Trophoblast cell (in vitro differentiated cells and primary cell): ENCODE results near the gene TMEM82.

ENCODE experiments used
- DNase-seq, 2 donors: peaks; one replicate each; pipeline ENCODE4 v3.0.0-alpha.2; 2016
- H2AFZ ChIP-seq: 2 replicates; pipeline ENCODE4 v1.6.1; 2013; ENCODE audit warnings: low read length, moderate library complexity, mild to moderate bottlenecking; ENCODE audit not compliant: insufficient read depth, poor library complexity
- H2AK5ac ChIP-seq: 2 replicates; pipeline ENCODE4 v1.6.1; 2013; ENCODE audit warnings: mild to moderate bottlenecking, low read length
- H2BK120ac ChIP-seq: 2 replicates; pipeline ENCODE4 v1.6.1; 2013; ENCODE audit warnings: low read length, mild to moderate bottlenecking, moderate library complexity; ENCODE audit not compliant: insufficient read depth, poor library complexity
- H2BK12ac ChIP-seq: 2 replicates; pipeline ENCODE4 v1.6.1; 2013; ENCODE audit warnings: mild to moderate bottlenecking, low read length, moderate library complexity
- H2BK5ac ChIP-seq: 2 replicates; pipeline ENCODE4 v1.6.1; 2013; ENCODE audit warnings: low read length, low read depth, moderate library complexity, mild to moderate bottlenecking; ENCODE audit not compliant: poor library complexity
- H3K14ac ChIP-seq: 2 replicates; pipeline ENCODE4 v1.6.1; 2013; ENCODE audit warnings: mild to moderate bottlenecking, low read length
- H3K18ac ChIP-seq: 2 replicates; pipeline ENCODE4 v1.6.1; 2013; ENCODE audit warnings: mild to moderate bottlenecking, low read length
- H3K23ac ChIP-seq: 2 replicates; pipeline ENCODE4 v1.6.1; 2013; ENCODE audit warnings: low read length
- H3K27ac ChIP-seq: 2 replicates; pipeline ENCODE4 v1.5.1; 2013; ENCODE audit warnings: low read depth, mild to moderate bottlenecking, inconsistent platforms, low read length, moderate library complexity
- H3K27me3 ChIP-seq: 2 replicates; pipeline ENCODE4 v1.6.1; 2013; ENCODE audit warnings: inconsistent platforms, mild to moderate bottlenecking, low read length, moderate library complexity; ENCODE audit not compliant: insufficient read depth
- H3K36me3 ChIP-seq, 2 experiments: 1 replicate in 1 of 2; 2 replicates in 1 of 2; pipeline ENCODE4 v1.6.1; 2013; ENCODE audit warnings: low read length in 2 of 2, mild to moderate bottlenecking in 2 of 2, moderate library complexity in 1 of 2; ENCODE audit not compliant: insufficient read depth in 2 of 2, control insufficient read depth in 1 of 2
- H3K4ac ChIP-seq: 2 replicates; pipeline ENCODE4 v1.6.1; 2013; ENCODE audit warnings: low read depth, mild to moderate bottlenecking, low read length, moderate library complexity
- H3K4me1 ChIP-seq, 2 experiments: 1 replicate in 1 of 2; 2 replicates in 1 of 2; pipeline ENCODE4 v1.6.1; 2013; ENCODE audit warnings: low read length in 2 of 2, mild to moderate bottlenecking in 2 of 2, moderate library complexity in 1 of 2; ENCODE audit not compliant: insufficient read depth in 2 of 2, control insufficient read depth in 1 of 2
- H3K4me2 ChIP-seq: 2 replicates; pipeline ENCODE4 v1.6.1; 2013; ENCODE audit warnings: inconsistent platforms, mild to moderate bottlenecking, low read length, moderate library complexity
- H3K4me3 ChIP-seq: 2 replicates; pipeline ENCODE4 v1.5.1; 2013; ENCODE audit warnings: mild to moderate bottlenecking, low read depth, low read length, inconsistent platforms
- H3K79me1 ChIP-seq: one replicate; pipeline ENCODE4 v1.6.1; 2013; ENCODE audit warnings: low read length
- H3K79me2 ChIP-seq: 2 replicates; pipeline ENCODE4 v1.6.1; 2013; ENCODE audit warnings: low read length, mild to moderate bottlenecking; ENCODE audit not compliant: control insufficient read depth, insufficient read depth, poor library complexity
- H3K9ac ChIP-seq: 2 replicates; pipeline ENCODE4 v1.6.1; 2013; ENCODE audit warnings: mild to moderate bottlenecking, low read length
- H3K9me3 ChIP-seq: 2 replicates; pipeline ENCODE4 v1.6.1; 2013; ENCODE audit warnings: low read depth, mild to moderate bottlenecking, control low read depth, inconsistent platforms, low read length; ENCODE audit not compliant: insufficient read depth
- H4K12ac ChIP-seq: 2 replicates; pipeline ENCODE4 v1.6.1; 2013; ENCODE audit warnings: low read depth, mild to moderate bottlenecking, low read length, moderate library complexity
- H4K8ac ChIP-seq: 2 replicates; pipeline ENCODE4 v1.6.1; 2013; ENCODE audit warnings: low read depth, mild to moderate bottlenecking, low read length, moderate library complexity
- H4K91ac ChIP-seq: one replicate; pipeline ENCODE4 v1.6.1; 2013; ENCODE audit warnings: low read depth, mild to moderate bottlenecking, low read length, moderate library complexity
- WGBS: extraction: QIAGEN DNeasy Blood & Tissue Kit; methylation state at CpG from one replicate; pipeline ENCODE4 v1.1.7; 2013; ENCODE audit warnings: missing lambda C conversion rate; ENCODE audit not compliant: insufficient read length, insufficient coverage; ENCODE audit errors: extremely low coverage; 5-methylcytosine and 5-hydroxymethylcytosine counted together

The TMEM82 gene

GRCh38 chr1:15756143-15757015, 14.1 kb downstream of the TMEM82 start:
- Histone ChIP-seq H2BK120ac (no peak overlapping the region), H3K79me1 (peaks cover 28% of the 10 kb centered on the region), H2BK12ac (peak overlapping the region; percentile 19), H3K27me3 (no peaks in the 10 kb centered on the region), H3K79me2 (peaks cover 21% of the 10 kb centered on the region), H3K23ac (no peak overlapping the region), H3K36me3 (no peaks in the 10 kb centered on the region), H4K91ac (no peak overlapping the region), H3K4ac (no peak overlapping the region), H2AK5ac (peak overlapping the region; percentile 24), H3K9me3 (peaks cover 2% of the 10 kb centered on the region), H2BK5ac (no peak overlapping the region), H3K4me2 (no peak overlapping the region), H2AFZ (no peak overlapping the region), H3K4me1 (peaks cover 9 to 25% of the 10 kb centered on the region in 2 experiments), H4K12ac (no peak overlapping the region), H3K9ac (no peak overlapping the region), H3K27ac (no peak overlapping the region), H3K14ac (no peak overlapping the region), H4K8ac (no peak overlapping the region), H3K18ac (no peak overlapping the region), H3K4me3 (no peak overlapping the region)
- no CpG with 5 or more reads among the region's 21 CpGs for WGBS
- DNase-seq: no peak

- no CpG with 5 or more reads among the region's 9 CpGs for WGBS
- no peak overlapping the region for H4K91ac ChIP-seq
- H3K36me3 ChIP-seq: peaks cover 0 to 3% of the 10 kb centered on the region in 2 experiments
- H2AK5ac ChIP-seq: peak overlapping the region; percentile 71
- H2BK5ac ChIP-seq: peak overlapping the region; percentile 17
- H2BK12ac ChIP-seq: peak overlapping the region; percentile 37
- peak overlapping the region; percentile 39 for H4K8ac ChIP-seq
- H2AFZ ChIP-seq: peak overlapping the region; percentile 11
- H3K14ac ChIP-seq: no peak overlapping the region
- H2BK120ac ChIP-seq: no peak overlapping the region
- no peak overlapping the region for H3K18ac ChIP-seq
- peaks cover 2% of the 10 kb centered on the region for H3K9me3 ChIP-seq
- DNase-seq: no peak
- no peak overlapping the region for H3K4me3 ChIP-seq
- H3K79me1 ChIP-seq: peaks cover 27% of the 10 kb centered on the region
- peak overlapping the region; percentile 59 for H3K4me2 ChIP-seq
- H3K27ac ChIP-seq: no peak overlapping the region
- peaks cover 14 to 25% of the 10 kb centered on the region in 2 experiments for H3K4me1 ChIP-seq
- H3K23ac ChIP-seq: no peak overlapping the region
- peaks cover 23% of the 10 kb centered on the region for H3K79me2 ChIP-seq
- no peak overlapping the region for H4K12ac ChIP-seq
- H3K27me3 ChIP-seq: no peaks in the 10 kb centered on the region
- no peak overlapping the region for H3K4ac ChIP-seq
- H3K9ac ChIP-seq: no peak overlapping the region
These were observed 14.8 kb downstream of the TMEM82 start for GRCh38 chr1:15757016-15757543.

- peak; percentile 58 to 66 for DNase-seq
- Histone ChIP-seq H3K4me3 (peak overlapping the region; percentile 65), H3K79me1 (peaks cover 27% of the 10 kb centered on the region), H3K4me2 (peak overlapping the region; percentile 59), H3K79me2 (peaks cover 23% of the 10 kb centered on the region), H2BK5ac (peak overlapping the region; percentile 63), H3K27ac (peak overlapping the region; percentile 52), H3K4me1 (peaks cover 14 to 29% of the 10 kb centered on the region in 2 experiments), H3K9me3 (peaks cover 2% of the 10 kb centered on the region), H3K14ac (peak overlapping the region; percentile 90), H2AK5ac (peak overlapping the region; percentile 76), H3K36me3 (peaks cover 1 to 3% of the 10 kb centered on the region in 2 experiments), H3K23ac (no peak overlapping the region), H3K9ac (peak overlapping the region; percentile 2), H2AFZ (peak overlapping the region; percentile 89), H3K27me3 (no peaks in the 10 kb centered on the region), H3K4ac (peak overlapping the region; percentile 82), H4K8ac (peak overlapping the region; percentile 90), H2BK120ac (peak overlapping the region; percentile 97), H2BK12ac (peak overlapping the region; percentile 98), H4K91ac (peak overlapping the region; percentile 95), H4K12ac (peak overlapping the region; percentile 96), H3K18ac (peak overlapping the region; percentile 87)
- WGBS: no CpG with 5 or more reads among the region's 24 CpGs
These were observed 15.5 kb downstream of the TMEM82 start for GRCh38 chr1:15757575-15758342.

- Histone ChIP-seq H3K4me3 (peak within 1 kb of the TSS; percentile 94), H2BK12ac (peak within 1 kb of the TSS; percentile 98)
These were observed 16.1 kb downstream of the TMEM82 start, which contains the start of gene FBLIM1 for GRCh38 chr1:15758343-15758931. FBLIM1 (plus strand) TSS chr1:15758795; CDS start chr1:15764984, 6,189 bp downstream.

More at GRCh38 chr1:15758343-15758931, 16.1 kb downstream of the TMEM82 start, which contains the start of gene FBLIM1:
- no peaks in the 10 kb centered on the region for H3K27me3 ChIP-seq
- H4K8ac ChIP-seq: peak within 1 kb of the TSS; percentile 97
- no CpG with 5 or more reads among the region's 58 CpGs for WGBS
- H3K4me1 ChIP-seq: peaks cover 14 to 29% of the 10 kb centered on the region in 2 experiments
- H2BK5ac ChIP-seq: peak within 1 kb of the TSS; percentile 97
- peak within 1 kb of the TSS; percentile 76 for H2AK5ac ChIP-seq
- no peak for DNase-seq
- peak within 1 kb of the TSS; percentile 96 for H4K12ac ChIP-seq
- peaks cover 23% of the 10 kb centered on the region for H3K79me2 ChIP-seq
- peak within 1 kb of the TSS; percentile 99 for H4K91ac ChIP-seq
- peaks cover 2 to 3% of the 10 kb centered on the region in 2 experiments for H3K36me3 ChIP-seq
- H3K9me3 ChIP-seq: peaks cover 2% of the 10 kb centered on the region
- H2AFZ ChIP-seq: peak within 1 kb of the TSS; percentile 89
- peak within 1 kb of the TSS; percentile 99 for H3K9ac ChIP-seq
- no peak within 1 kb of the TSS for H3K23ac ChIP-seq
- peak within 1 kb of the TSS; percentile 81 for H3K27ac ChIP-seq
- H3K79me1 ChIP-seq: peaks cover 27% of the 10 kb centered on the region
- peak within 1 kb of the TSS; percentile 97 for H3K4ac ChIP-seq
- H2BK120ac ChIP-seq: peak within 1 kb of the TSS; percentile 97
- H3K18ac ChIP-seq: peak within 1 kb of the TSS; percentile 87
- peak within 1 kb of the TSS; percentile 69 for H3K4me2 ChIP-seq
- H3K14ac ChIP-seq: peak within 1 kb of the TSS; percentile 99
